SU-DHL-6 (cell line): ENCODE measurements around the gene MTCL1.

ENCODE experiments used
- H2AFZ ChIP-seq: fragments of 200-600 bp; sonication (generic); 2 replicates; pipeline ENCODE4 v1.6.1; 2014; ENCODE audit warnings: low read depth, mild to moderate bottlenecking, moderate library complexity, mixed read lengths, antibody characterized with exemption, low read length; ENCODE audit not compliant: severe bottlenecking
- H3F3A ChIP-seq: fragments of 200-600 bp; shearing (Covaris generic); 2 replicates; pipeline ENCODE4 v1.6.0; 2016; ENCODE audit warnings: antibody characterized with exemption, mild to moderate bottlenecking; ENCODE audit not compliant: insufficient read depth
- H3K27ac ChIP-seq: fragments of 200-600 bp; sonication (generic); 2 replicates; pipeline ENCODE4 v1.5.1; 2016; ENCODE audit warnings: low read depth, mild to moderate bottlenecking, low read length, moderate library complexity, mixed read lengths
- H3K27me3 ChIP-seq: fragments of 200-600 bp; sonication (generic), shearing (Covaris generic); 2 replicates; pipeline ENCODE4 v1.6.0; 2014; ENCODE audit warnings: mild to moderate bottlenecking, low read length
- H3K36me3 ChIP-seq: fragments of 200-600 bp; sonication (generic); 2 replicates; pipeline ENCODE4 v1.6.1; 2014; ENCODE audit warnings: mild to moderate bottlenecking, low read length, mixed read lengths
- H3K4me2 ChIP-seq: fragments of 300-600, 200-600 bp; shearing (Covaris generic), sonication (generic); 2 replicates; pipeline ENCODE4 v1.6.0; 2014; ENCODE audit warnings: low read length, low read depth, mild to moderate bottlenecking; ENCODE audit not compliant: poor library complexity, severe bottlenecking
- H3K4me3 ChIP-seq: fragments of 200-600 bp; sonication (generic); 2 replicates; pipeline ENCODE4 v1.5.1; 2014; ENCODE audit warnings: antibody characterized with exemption, low read length, mild to moderate bottlenecking, mixed read lengths; ENCODE audit not compliant: insufficient read depth, poor library complexity, severe bottlenecking
- H3K79me2 ChIP-seq: fragments of 200-600 bp; sonication (generic); 2 replicates; pipeline ENCODE4 v1.6.1; 2014; ENCODE audit warnings: mild to moderate bottlenecking, low read length, moderate library complexity; ENCODE audit not compliant: insufficient read depth
- H3K9ac ChIP-seq: fragments of 200-600 bp; sonication (generic); 2 replicates; pipeline ENCODE4 v1.7.0; 2014; ENCODE audit warnings: mild to moderate bottlenecking, low read length
- H3K9me2 ChIP-seq: fragments of 200-600 bp; sonication (generic); replicated peaks from 2 replicates; pipeline ENCODE4 v1.6.1; 2014; ENCODE audit warnings: low read length; ENCODE audit not compliant: insufficient read depth
- H3K9me3 ChIP-seq: fragments of 200-600 bp; sonication (generic); 2 replicates; pipeline ENCODE4 v1.6.1; 2014; ENCODE audit warnings: low read length, mixed read lengths; ENCODE audit not compliant: insufficient read depth
- H4K20me1 ChIP-seq: fragments of 200-600 bp; sonication (generic); 2 replicates; pipeline ENCODE4 v1.6.1; 2014; ENCODE audit warnings: low read depth, mild to moderate bottlenecking, antibody characterized with exemption, low read length, moderate library complexity, mixed read lengths
- EZH2phosphoT487 ChIP-seq: fragments of 200-600 bp; sonication (generic), shearing (Covaris generic); conservative IDR thresholded peaks from 2 replicates; pipeline ENCODE4 v1.6.1; 2018; ENCODE audit warnings: mild to moderate bottlenecking, antibody characterized with exemption, low read length, moderate library complexity, mixed read lengths
- TF ChIP-seq, protein P1 (sequence below): fragments of 200-600 bp; sonication (generic); IDR thresholded peaks from one replicate; pipeline ENCODE4 v1.5.1; 2017; ENCODE audit warnings: antibody characterized with exemption, mild to moderate bottlenecking, low read length, moderate library complexity; ENCODE audit not compliant: insufficient read depth, poor library complexity, severe bottlenecking

Gene MTCL1

DNA sequence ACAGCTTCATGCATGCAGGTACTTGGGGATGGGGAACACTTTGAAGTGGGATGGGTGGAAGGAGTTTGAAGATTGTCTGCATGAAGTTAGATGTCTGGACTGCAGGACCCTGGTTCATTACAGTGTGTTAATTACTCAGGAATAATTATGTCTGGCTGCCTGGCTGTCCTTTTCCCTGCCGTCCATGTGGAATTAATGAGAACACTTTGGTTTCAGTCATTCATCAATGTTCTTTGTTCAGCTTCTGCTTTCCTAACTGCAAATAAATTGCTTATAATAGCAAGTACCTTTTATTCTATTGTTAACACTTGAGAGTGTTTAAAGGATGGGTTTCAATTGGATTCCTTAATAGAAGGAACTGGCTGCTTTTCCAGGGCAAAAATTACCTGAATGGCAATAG, 35.8 kb downstream of the MTCL1 start:
- no peak overlapping the region for H3K4me3 ChIP-seq
- no peaks in the 10 kb centered on the region for H3K9me3 ChIP-seq
- H3K9ac ChIP-seq, result no peak overlapping the region
- TF ChIP-seq, protein P1, sequence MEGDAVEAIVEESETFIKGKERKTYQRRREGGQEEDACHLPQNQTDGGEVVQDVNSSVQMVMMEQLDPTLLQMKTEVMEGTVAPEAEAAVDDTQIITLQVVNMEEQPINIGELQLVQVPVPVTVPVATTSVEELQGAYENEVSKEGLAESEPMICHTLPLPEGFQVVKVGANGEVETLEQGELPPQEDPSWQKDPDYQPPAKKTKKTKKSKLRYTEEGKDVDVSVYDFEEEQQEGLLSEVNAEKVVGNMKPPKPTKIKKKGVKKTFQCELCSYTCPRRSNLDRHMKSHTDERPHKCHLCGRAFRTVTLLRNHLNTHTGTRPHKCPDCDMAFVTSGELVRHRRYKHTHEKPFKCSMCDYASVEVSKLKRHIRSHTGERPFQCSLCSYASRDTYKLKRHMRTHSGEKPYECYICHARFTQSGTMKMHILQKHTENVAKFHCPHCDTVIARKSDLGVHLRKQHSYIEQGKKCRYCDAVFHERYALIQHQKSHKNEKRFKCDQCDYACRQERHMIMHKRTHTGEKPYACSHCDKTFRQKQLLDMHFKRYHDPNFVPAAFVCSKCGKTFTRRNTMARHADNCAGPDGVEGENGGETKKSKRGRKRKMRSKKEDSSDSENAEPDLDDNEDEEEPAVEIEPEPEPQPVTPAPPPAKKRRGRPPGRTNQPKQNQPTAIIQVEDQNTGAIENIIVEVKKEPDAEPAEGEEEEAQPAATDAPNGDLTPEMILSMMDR, result no peak
- TF ChIP-seq EZH2phosphoT487, result no peak
- H4K20me1 ChIP-seq, result no peaks in the 10 kb centered on the region
- H3K36me3 ChIP-seq, result no peaks in the 10 kb centered on the region
- no peaks in the 10 kb centered on the region for H3F3A ChIP-seq
- H3K4me2 ChIP-seq, result no peak overlapping the region
- H3K9me2 ChIP-seq, result no peaks in the 10 kb centered on the region
- no peaks in the 10 kb centered on the region for H3K27me3 ChIP-seq
- H2AFZ ChIP-seq, result no peak overlapping the region
- H3K27ac ChIP-seq, result no peak overlapping the region
- no peaks in the 10 kb centered on the region for H3K79me2 ChIP-seq

- Histone ChIP-seq H3K27me3 (no peaks in the 10 kb centered on the region), H3K9me3 (no peaks in the 10 kb centered on the region), H3F3A (no peaks in the 10 kb centered on the region), H3K4me3 (no peak overlapping the region), H3K79me2 (no peaks in the 10 kb centered on the region), H3K36me3 (no peaks in the 10 kb centered on the region), H3K9me2 (no peaks in the 10 kb centered on the region), H3K27ac (no peak overlapping the region), H2AFZ (no peak overlapping the region), H3K9ac (no peak overlapping the region), H4K20me1 (no peaks in the 10 kb centered on the region), H3K4me2 (no peak overlapping the region)
- TF ChIP-seq EZH2phosphoT487, result no peak
- TF ChIP-seq, protein P1, result no peak
Observed at GRCh38 chr18:8741532-8741931, 36.2 kb downstream of the MTCL1 start.

GRCh38 chr18:8742387-8743361, 37.3 kb downstream of the MTCL1 start:
- Histone ChIP-seq H4K20me1 (no peaks in the 10 kb centered on the region), H3K4me2 (no peak overlapping the region), H3K27me3 (no peaks in the 10 kb centered on the region), H3K9ac (no peak overlapping the region), H3K79me2 (no peaks in the 10 kb centered on the region), H3K4me3 (no peak overlapping the region), H3K9me3 (no peaks in the 10 kb centered on the region), H3K36me3 (no peaks in the 10 kb centered on the region), H3K9me2 (no peaks in the 10 kb centered on the region), H3F3A (no peaks in the 10 kb centered on the region), H3K27ac (no peak overlapping the region), H2AFZ (no peak overlapping the region)
- TF ChIP-seq, protein P1, result no peak
- TF ChIP-seq EZH2phosphoT487, result no peak
